Activated T-helper 17 cell treated with anti-CD3 and anti-CD28 coated beads, Interleukin-2, amount 50 U/mL, for 72 hours (primary cell): Measurements from ENCODE around the gene CCND1. TPM values are rescaled to one million over a fixed set of nuclear protein-coding genes. Genes with fewer than 3 reads are reported as not detected.

ENCODE experiments used
- ATAC-seq: fragments of 150-1000 bp; cut with Tn5 transposase; replicated peaks from 2 replicates; pipeline ENCODE4 v1.10.0; 2021; ENCODE audit warnings: mild to moderate bottlenecking, moderate library complexity
- H3K27ac Mint-ChIP-seq: one replicate; pipeline ENCODE4 v1.8.0; 2022; ENCODE audit warnings: mixed read lengths
- H3K27me3 Mint-ChIP-seq: one replicate; pipeline ENCODE4 v1.8.0; 2022; ENCODE audit warnings: mixed read lengths
- H3K36me3 Mint-ChIP-seq: one replicate; pipeline ENCODE4 v1.8.0; 2022; ENCODE audit warnings: low read depth, mild to moderate bottlenecking, mixed read lengths
- H3K4me1 Mint-ChIP-seq: one replicate; pipeline ENCODE4 v1.8.0; 2022; ENCODE audit warnings: mixed read lengths
- H3K4me3 Mint-ChIP-seq: one replicate; pipeline ENCODE4 v1.8.0; 2022; ENCODE audit warnings: mild to moderate bottlenecking, mixed read lengths
- H3K9me3 Mint-ChIP-seq: one replicate; pipeline ENCODE4 v1.8.0; 2022; ENCODE audit warnings: mixed read lengths
- total RNA-seq, 2 donors: library from RNA; stranded (reverse); gene quantifications; one replicate each; pipeline ENCODE4 v1.2.3, GENCODE V29; 2022

CCND1 gene
- total RNA-seq, 2 donors from 2014 or later = 0.82 to 3.7 TPM

DNA sequence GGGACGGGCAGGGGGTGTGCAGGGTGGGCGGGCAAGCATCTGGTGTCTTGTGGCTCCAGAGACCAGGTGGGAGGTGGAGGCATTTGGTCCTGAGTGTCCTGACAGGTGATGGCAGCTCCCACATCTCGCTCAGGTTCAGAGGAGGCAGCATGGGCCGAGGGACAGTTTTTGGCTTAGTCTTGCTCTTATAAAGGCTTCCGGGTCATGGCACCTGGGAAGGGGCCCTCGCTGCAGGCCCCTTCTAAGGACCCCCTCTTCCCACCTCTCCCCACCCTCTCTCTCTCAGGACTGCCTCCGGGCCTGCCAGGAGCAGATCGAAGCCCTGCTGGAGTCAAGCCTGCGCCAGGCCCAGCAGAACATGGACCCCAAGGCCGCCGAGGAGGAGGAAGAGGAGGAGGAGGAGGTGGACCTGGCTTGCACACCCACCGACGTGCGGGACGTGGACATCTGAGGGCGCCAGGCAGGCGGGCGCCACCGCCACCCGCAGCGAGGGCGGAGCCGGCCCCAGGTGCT, 9.9 kb downstream of the CCND1 start:
- Mint-ChIP-seq H3K4me3 (no peak overlapping the region), H3K9me3 (no peaks in the 10 kb centered on the region), H3K4me1 (no peaks in the 10 kb centered on the region), H3K27me3 (no peaks in the 10 kb centered on the region), H3K36me3 (no peaks in the 10 kb centered on the region), H3K27ac (no peak overlapping the region)
- no peak for ATAC-seq

- Mint-ChIP-seq H3K9me3 (no peaks in the 10 kb centered on the region), H3K36me3 (no peaks in the 10 kb centered on the region), H3K4me1 (no peaks in the 10 kb centered on the region), H3K4me3 (no peak overlapping the region), H3K27me3 (no peaks in the 10 kb centered on the region), H3K27ac (no peak overlapping the region)
- no peak for ATAC-seq
Measured at GRCh38 chr11:69651834-69652620, 11.1 kb downstream of the CCND1 start.

GRCh38 chr11:69652999-69653398, 12.0 kb downstream of the CCND1 start:
- Mint-ChIP-seq H3K4me3 (no peak overlapping the region), H3K9me3 (no peaks in the 10 kb centered on the region), H3K4me1 (no peaks in the 10 kb centered on the region), H3K27me3 (no peaks in the 10 kb centered on the region), H3K36me3 (no peaks in the 10 kb centered on the region), H3K27ac (no peak overlapping the region)
- no peak for ATAC-seq

- Mint-ChIP-seq H3K27ac (no peak overlapping the region), H3K4me1 (no peaks in the 10 kb centered on the region), H3K9me3 (no peaks in the 10 kb centered on the region), H3K27me3 (no peaks in the 10 kb centered on the region), H3K4me3 (no peak overlapping the region), H3K36me3 (no peaks in the 10 kb centered on the region)
- ATAC-seq = no peak
Measured at GRCh38 chr11:69653406-69653960, 12.5 kb downstream of the CCND1 start.

DNA sequence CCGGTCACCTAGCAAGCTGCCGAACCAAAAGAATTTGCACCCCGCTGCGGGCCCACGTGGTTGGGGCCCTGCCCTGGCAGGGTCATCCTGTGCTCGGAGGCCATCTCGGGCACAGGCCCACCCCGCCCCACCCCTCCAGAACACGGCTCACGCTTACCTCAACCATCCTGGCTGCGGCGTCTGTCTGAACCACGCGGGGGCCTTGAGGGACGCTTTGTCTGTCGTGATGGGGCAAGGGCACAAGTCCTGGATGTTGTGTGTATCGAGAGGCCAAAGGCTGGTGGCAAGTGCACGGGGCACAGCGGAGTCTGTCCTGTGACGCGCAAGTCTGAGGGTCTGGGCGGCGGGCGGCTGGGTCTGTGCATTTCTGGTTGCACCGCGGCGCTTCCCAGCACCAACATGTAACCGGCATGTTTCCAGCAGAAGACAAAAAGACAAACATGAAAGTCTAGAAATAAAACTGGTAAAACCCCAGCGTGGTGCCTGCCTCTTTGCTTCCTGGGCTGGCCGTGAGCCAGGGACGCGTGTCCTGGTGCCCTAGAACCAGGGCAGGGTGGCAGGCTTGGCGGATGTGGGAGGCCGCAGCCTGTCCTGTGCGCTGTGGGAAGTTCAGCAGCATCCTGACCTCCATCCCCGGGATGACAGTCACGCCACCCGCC, 13.2 kb downstream of the CCND1 start:
- no peaks in the 10 kb centered on the region for H3K27me3 Mint-ChIP-seq
- no peak overlapping the region for H3K4me3 Mint-ChIP-seq
- H3K9me3 Mint-ChIP-seq = no peaks in the 10 kb centered on the region
- no peak overlapping the region for H3K27ac Mint-ChIP-seq
- no peaks in the 10 kb centered on the region for H3K4me1 Mint-ChIP-seq
- no peaks in the 10 kb centered on the region for H3K36me3 Mint-ChIP-seq
- ATAC-seq = no peak

DNA sequence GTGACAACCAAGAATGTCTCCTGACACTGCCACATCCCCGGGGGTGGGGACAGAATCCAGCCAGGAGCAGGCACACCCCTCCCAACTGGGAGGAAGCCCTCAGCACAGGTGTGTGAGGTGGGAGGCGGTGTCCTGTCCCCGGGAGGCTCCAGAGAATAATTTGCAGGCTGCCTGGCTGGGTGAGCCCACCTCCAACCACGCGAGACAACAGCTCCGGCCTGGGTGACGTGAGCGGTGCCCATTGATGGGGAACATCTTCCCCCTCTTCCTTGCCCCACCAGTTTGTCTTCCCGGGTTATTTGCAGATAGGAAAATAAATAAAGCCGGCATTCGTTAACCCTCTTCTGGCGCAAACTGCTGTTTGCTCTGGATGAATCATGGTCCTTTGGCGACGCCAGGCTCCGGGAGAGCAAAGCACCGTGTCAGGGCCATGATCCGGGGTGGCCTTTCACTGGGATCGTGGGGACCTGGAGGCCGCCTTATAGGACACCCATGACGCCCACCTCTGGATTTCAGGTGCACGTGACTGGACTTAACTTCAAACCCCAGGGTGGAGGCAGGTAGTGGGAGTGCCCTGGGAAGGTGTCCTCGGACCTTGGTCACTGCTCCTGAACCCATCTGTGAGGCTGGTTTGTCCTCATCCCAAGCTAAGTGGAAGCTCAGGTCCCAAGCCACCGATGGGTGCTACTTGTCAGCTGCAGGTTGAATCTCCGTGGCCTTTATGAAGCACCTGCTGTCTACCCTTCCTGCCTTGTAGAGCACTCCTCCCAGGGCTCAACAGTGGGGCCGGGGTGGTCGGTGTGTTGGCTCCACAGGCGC, 13.9 kb downstream of the CCND1 start:
- no peaks in the 10 kb centered on the region for H3K27me3 Mint-ChIP-seq
- no peak overlapping the region for H3K4me3 Mint-ChIP-seq
- no peaks in the 10 kb centered on the region for H3K36me3 Mint-ChIP-seq
- no peak for ATAC-seq
- no peak overlapping the region for H3K27ac Mint-ChIP-seq
- H3K4me1 Mint-ChIP-seq = no peaks in the 10 kb centered on the region
- no peaks in the 10 kb centered on the region for H3K9me3 Mint-ChIP-seq

DNA sequence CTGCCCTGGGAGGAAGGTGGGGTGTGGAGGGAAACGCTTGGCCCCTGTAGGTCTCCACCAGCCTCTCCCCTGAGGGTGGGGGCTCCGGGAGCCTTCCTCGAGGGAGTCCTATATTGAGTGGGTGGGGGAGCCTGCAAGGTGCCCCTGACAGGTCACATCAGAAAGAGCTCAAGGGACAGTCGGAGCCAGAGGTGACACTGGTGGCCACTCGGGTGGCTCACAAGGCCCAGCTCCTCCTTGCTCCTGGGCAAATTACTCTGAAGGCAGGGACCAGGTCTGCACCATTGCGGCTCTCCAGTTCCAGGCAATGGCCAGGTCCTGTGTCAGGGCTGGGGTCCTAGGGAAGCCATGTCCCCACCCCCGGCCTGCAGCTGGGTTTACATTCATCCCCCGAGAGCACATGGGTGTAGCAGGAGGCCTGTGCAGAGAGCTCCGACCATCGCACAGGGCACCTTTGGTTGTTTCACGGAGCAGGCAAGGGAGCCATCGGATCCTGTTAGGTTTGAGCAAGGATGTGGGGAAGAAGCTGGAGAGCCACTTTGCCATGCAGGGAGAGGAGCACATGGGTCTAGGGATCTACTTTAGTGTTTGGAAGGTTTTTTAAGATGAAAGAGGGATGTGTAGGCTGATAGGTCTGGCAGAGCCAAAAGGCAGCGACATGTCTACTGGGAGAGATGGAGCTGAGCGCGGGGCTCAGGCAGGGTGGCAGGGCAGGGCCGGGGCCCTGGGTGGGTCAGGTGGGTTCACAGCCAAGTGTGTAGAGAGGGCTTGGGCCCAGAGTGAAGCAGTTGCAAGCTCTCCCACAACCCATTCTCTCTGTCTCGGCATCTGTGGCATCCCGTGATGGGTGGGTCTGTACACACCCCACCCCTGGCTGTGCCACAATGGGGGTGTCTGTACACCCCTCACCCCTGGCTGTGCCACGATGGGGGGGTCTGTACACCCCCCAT, 14.8 kb downstream of the CCND1 start:
- no peak for ATAC-seq
- H3K4me1 Mint-ChIP-seq = no peaks in the 10 kb centered on the region
- H3K4me3 Mint-ChIP-seq = no peak overlapping the region
- no peaks in the 10 kb centered on the region for H3K36me3 Mint-ChIP-seq
- no peaks in the 10 kb centered on the region for H3K9me3 Mint-ChIP-seq
- no peak overlapping the region for H3K27ac Mint-ChIP-seq
- no peaks in the 10 kb centered on the region for H3K27me3 Mint-ChIP-seq

DNA sequence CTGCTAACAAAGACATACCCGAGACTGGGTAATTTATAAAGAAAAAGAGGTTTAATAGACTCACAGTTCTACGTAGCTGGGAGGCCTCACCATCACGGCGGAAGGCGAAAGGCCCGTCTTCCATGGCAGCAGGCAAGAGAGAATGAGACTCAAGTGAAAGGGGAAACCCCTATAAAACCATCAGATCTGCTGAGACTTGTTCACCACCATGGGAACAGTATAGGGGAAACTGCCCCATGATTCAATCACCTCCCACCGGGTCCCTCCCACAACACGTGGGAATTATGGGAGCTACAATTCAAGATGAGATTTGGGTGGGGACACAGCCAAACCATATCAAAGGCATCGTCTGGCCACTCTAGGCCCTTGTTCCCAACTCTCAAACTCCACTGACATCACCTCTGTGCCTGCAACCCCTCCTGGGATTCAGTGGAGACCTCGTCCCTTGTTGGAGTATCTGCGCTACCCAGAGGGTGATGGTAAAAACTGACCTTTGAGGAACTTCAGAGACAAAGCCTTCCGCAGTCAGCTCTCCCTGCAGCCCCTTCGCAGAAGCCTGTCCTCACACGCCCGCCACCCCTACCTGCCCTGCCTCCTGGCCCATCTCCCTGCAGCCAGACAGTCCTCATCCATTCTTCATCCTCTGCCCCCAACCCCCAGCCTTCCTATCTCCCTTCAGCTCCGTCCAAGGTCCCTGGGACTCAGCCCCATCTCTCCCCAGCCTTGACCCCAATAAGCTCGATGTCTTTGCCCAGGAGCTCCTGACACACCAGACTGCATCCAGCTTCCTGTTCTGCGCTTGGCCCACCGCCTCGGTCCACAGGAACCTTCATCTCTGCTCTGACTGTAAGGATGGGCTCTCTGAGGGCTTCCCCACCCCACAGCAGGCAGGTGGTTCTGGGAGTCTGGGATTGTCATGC, 15.8 kb downstream of the CCND1 start:
- no peak for ATAC-seq
- Mint-ChIP-seq H3K27ac (no peak overlapping the region), H3K27me3 (no peaks in the 10 kb centered on the region), H3K4me1 (no peaks in the 10 kb centered on the region), H3K9me3 (no peaks in the 10 kb centered on the region), H3K4me3 (no peak overlapping the region), H3K36me3 (no peaks in the 10 kb centered on the region)

DNA sequence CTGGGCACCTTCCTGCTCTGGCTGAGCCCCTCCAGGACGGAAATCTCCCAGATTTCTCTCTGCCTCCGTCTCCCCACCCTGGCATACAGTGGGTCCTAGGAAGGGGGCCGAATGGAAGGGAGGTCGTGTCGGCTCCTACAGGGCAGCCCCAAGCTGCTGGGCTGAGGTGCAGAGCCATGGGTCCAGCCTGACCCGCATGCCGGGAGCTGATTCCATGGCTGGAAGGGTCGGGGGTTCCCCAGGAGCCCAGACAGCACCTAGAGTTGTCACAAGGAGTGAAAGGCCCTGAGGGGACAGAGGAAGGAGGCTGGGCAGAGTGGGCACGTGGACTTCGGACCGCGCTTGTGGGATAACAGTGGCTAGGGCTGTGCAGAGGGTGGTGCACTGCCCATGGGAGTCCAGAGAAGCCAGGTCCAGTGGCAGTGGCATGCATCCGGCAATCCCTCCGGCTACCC, 16.5 kb downstream of the CCND1 start:
- H3K4me3 Mint-ChIP-seq = no peak overlapping the region
- no peaks in the 10 kb centered on the region for H3K4me1 Mint-ChIP-seq
- ATAC-seq = no peak
- no peak overlapping the region for H3K27ac Mint-ChIP-seq
- no peaks in the 10 kb centered on the region for H3K9me3 Mint-ChIP-seq
- H3K36me3 Mint-ChIP-seq = no peaks in the 10 kb centered on the region
- H3K27me3 Mint-ChIP-seq = no peaks in the 10 kb centered on the region

DNA sequence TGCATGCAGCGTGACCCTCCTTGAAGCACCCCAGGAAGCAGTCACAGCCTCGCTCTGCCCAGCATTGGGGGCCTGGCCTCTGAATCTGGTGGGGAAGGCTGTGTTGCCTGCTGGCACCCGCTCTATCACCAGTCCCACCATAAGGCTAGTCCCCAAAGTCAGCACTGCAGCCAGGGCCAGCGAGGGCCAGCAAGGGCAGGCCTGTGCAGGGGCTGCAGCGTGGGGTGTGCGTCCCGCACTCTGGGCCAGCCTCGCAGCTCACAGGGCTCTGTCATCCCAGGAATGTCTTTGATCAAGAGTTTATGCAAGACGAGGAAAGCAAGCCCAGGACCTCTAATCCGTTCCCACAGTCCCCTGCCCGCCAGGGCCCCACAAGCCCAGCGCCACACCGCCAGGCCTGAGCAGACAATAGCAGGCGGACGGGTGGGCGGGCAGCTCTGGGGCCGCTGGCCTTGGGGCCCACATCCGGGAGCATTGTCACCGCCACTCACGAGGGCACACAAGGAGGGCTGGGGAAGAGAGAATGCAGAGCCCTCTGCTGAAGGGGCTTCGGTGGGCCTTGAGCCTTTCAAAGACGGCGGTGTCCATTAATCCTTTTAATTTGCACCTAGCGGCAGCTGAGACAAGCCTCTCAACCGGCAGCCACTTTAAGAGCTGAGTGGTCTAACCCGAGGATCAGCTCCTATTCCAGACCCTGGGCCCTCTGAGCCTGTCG, 17.1 kb downstream of the CCND1 start:
- H3K36me3 Mint-ChIP-seq = peaks cover 4% of the 10 kb centered on the region
- H3K27ac Mint-ChIP-seq = no peak overlapping the region
- H3K4me1 Mint-ChIP-seq = no peaks in the 10 kb centered on the region
- no peak overlapping the region for H3K4me3 Mint-ChIP-seq
- H3K9me3 Mint-ChIP-seq = no peaks in the 10 kb centered on the region
- no peaks in the 10 kb centered on the region for H3K27me3 Mint-ChIP-seq
- no peak for ATAC-seq

GRCh38 chr11:69658626-69659450, 17.9 kb downstream of the CCND1 start:
- Mint-ChIP-seq H3K36me3 (peaks cover 12% of the 10 kb centered on the region), H3K9me3 (no peaks in the 10 kb centered on the region), H3K4me3 (no peak overlapping the region), H3K27ac (no peak overlapping the region), H3K4me1 (no peaks in the 10 kb centered on the region), H3K27me3 (no peaks in the 10 kb centered on the region)
- ATAC-seq = no peak

DNA sequence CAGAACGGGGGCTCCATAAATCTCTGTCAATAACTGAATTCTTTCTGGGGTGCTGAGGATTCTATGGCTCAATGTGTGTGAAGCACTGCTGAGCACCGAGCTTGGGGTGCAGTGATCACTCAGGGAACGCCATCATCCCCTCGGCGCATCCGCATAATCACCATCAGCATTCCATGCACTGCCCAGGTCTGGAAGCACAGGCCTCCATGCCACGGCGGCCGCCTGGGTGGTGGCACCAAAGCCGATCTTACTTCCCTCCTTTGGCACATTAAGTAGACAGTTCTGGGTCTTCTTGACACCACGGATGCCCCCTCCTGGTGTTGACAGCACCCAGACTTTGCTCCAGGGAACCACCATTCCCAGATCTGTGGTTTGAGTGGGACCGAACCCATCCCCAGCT, 18.6 kb downstream of the CCND1 start:
- Mint-ChIP-seq H3K36me3 (peaks cover 19% of the 10 kb centered on the region), H3K4me3 (no peak overlapping the region), H3K9me3 (no peaks in the 10 kb centered on the region), H3K27ac (no peak overlapping the region), H3K27me3 (no peaks in the 10 kb centered on the region), H3K4me1 (no peaks in the 10 kb centered on the region)
- ATAC-seq = no peak
